H1 (cell line): ENCODE measurements around the gene GNLY. TPM values are rescaled to one million over a fixed set of nuclear protein-coding genes. Genes with fewer than 3 reads are reported as not detected.

Experiments
- CTCF ChIA-PET: fragments of 300-600 bp; sonication (Branson Sonifier 250); formaldehyde crosslinking; loops from one replicate; lab custom pipeline; 2021; ENCODE audit not compliant: partially characterized antibody; lab: Charles Lee
- POLR2A ChIA-PET: fragments of 300-600 bp; sonication (Branson Sonifier 250); formaldehyde crosslinking; loops from one replicate; lab custom pipeline; 2021; ENCODE audit warnings: inconsistent platforms; ENCODE audit not compliant: partially characterized antibody; lab: Charles Lee
- DNase-seq, 2 experiments: peaks; one replicate each; pipeline versions ENCODE4 v3.0.0 to v3.0.0-alpha.2; 2010 to 2022; ENCODE audit warnings: low spot score in 2 of 2, low read depth in 1 of 2, mixed read lengths in 1 of 2
- FAIRE-seq: peaks from 2 replicates; lab custom pipeline; 2011; peaks lifted over from hg19 to GRCh38; lab: Jason Lieb, UNC
- H2AFZ ChIP-seq: 2 replicates; pipeline ENCODE4 v1.8.1; 2012; ENCODE audit warnings: low read length, inconsistent platforms
- H2AK5ac ChIP-seq: 2 replicates; pipeline ENCODE4 v1.6.1; 2013; ENCODE audit warnings: low read depth, low read length
- H2BK120ac ChIP-seq: replicated peaks from 2 replicates; pipeline ENCODE3; 2013; ENCODE audit warnings: low read depth, low read length, inconsistent platforms
- H2BK12ac ChIP-seq: 2 replicates; pipeline ENCODE4 v1.6.1; 2013; ENCODE audit warnings: low read depth, low read length
- H2BK15ac ChIP-seq: 2 replicates; pipeline ENCODE4 v1.6.1; 2013; ENCODE audit warnings: low read length
- H2BK20ac ChIP-seq: 2 replicates; pipeline ENCODE4 v1.6.1; 2013; ENCODE audit warnings: low read length
- H2BK5ac ChIP-seq: 2 replicates; pipeline ENCODE4 v1.6.1; 2013; ENCODE audit warnings: low read depth, low read length
- H3K14ac ChIP-seq: 2 replicates; pipeline ENCODE4 v1.6.1; 2013; ENCODE audit warnings: inconsistent platforms; ENCODE audit not compliant: insufficient read length
- H3K18ac ChIP-seq: 2 replicates; pipeline ENCODE4 v1.6.1; 2013; ENCODE audit warnings: low read length; ENCODE audit errors: extremely low read depth
- H3K23ac ChIP-seq: 2 replicates; pipeline ENCODE4 v1.6.1; 2013; ENCODE audit warnings: inconsistent platforms; ENCODE audit not compliant: insufficient read length
- H3K23me2 ChIP-seq: 2 replicates; pipeline ENCODE4 v1.6.1; 2013; ENCODE audit warnings: low read depth, low read length
- H3K27ac ChIP-seq: 2 replicates; pipeline ENCODE4 v1.6.1; 2011; ENCODE audit warnings: low read depth, low read length, inconsistent platforms
- H3K27me3 ChIP-seq, 4 experiments: replicated peaks in 1 of 4; 1 replicate in 1 of 4; 2 replicates in 3 of 4; pipeline versions ENCODE4 v1.6.1 to v1.8.1; 2011 to 2013; ENCODE audit warnings: low read length in 3 of 4, mild to moderate bottlenecking in 3 of 4, inconsistent platforms in 2 of 4, mixed read lengths in 2 of 4, moderate library complexity in 1 of 4; ENCODE audit not compliant: control insufficient read depth in 3 of 4, insufficient read depth in 3 of 4; ENCODE audit errors: extremely low read depth in 1 of 4
- H3K36me3 ChIP-seq, 4 experiments: 2 replicates each; pipeline versions ENCODE4 v1.6.1 to v1.8.1; 2011 to 2013; ENCODE audit warnings: mild to moderate bottlenecking in 4 of 4, low read length in 3 of 4, moderate library complexity in 2 of 4, control low read depth in 1 of 4, inconsistent platforms in 1 of 4; ENCODE audit not compliant: insufficient read depth in 4 of 4, control insufficient read depth in 2 of 4
- H3K4ac ChIP-seq: replicated peaks from 2 replicates; pipeline ENCODE3; 2013; ENCODE audit warnings: low read length, low read depth, mixed read lengths, inconsistent platforms; ENCODE audit not compliant: insufficient read length
- H3K4me1 ChIP-seq, 4 experiments: replicated peaks in 1 of 4; 1 replicate in 1 of 4; 2 replicates in 3 of 4; pipeline versions ENCODE4 v1.6.1 to v1.8.1; 2011 to 2013; ENCODE audit warnings: low read length in 3 of 4, inconsistent platforms in 2 of 4, mixed read lengths in 1 of 4; ENCODE audit not compliant: insufficient read depth in 4 of 4, control insufficient read depth in 3 of 4
- H3K4me2 ChIP-seq, 2 experiments: 2 replicates each; pipeline versions ENCODE4 v1.6.1 to v1.8.1; 2011 to 2013; ENCODE audit warnings: low read depth in 2 of 2, low read length in 2 of 2, control low read depth in 1 of 2, inconsistent platforms in 1 of 2, mild to moderate bottlenecking in 1 of 2; ENCODE audit not compliant: insufficient read depth in 1 of 2
- H3K4me3 ChIP-seq, 4 experiments: fragments of 200-600, 300-600 bp in 1 of 4; sonication (generic), shearing (Covaris generic), sonication (Bioruptor Twin) in 1 of 4; 2 replicates each; pipeline versions ENCODE4 v1.5.1 to v1.8.1; 2011 to 2016; ENCODE audit warnings: low read length in 4 of 4, low read depth in 3 of 4, control low read depth in 2 of 4, inconsistent platforms in 2 of 4, mild to moderate bottlenecking in 2 of 4, mixed read lengths in 1 of 4, moderate library complexity in 1 of 4; ENCODE audit not compliant: insufficient read depth in 2 of 4; ENCODE audit errors: extremely low read depth in 1 of 4
- H3K56ac ChIP-seq: replicated peaks from 2 replicates; pipeline ENCODE3; 2013; ENCODE audit warnings: low read depth, mild to moderate bottlenecking, mixed read lengths, low read length, inconsistent platforms; ENCODE audit not compliant: insufficient read length
- H3K79me1 ChIP-seq: 2 replicates; pipeline ENCODE4 v1.6.1; 2013; ENCODE audit warnings: low read depth, low read length, control low read depth
- H3K79me2 ChIP-seq, 2 experiments: 2 replicates each; pipeline versions ENCODE4 v1.6.1 to v1.8.1; 2012 to 2013; ENCODE audit warnings: low read length in 2 of 2, mild to moderate bottlenecking in 2 of 2, inconsistent platforms in 1 of 2; ENCODE audit not compliant: insufficient read depth in 2 of 2, control insufficient read depth in 1 of 2
- H3K9ac ChIP-seq, 4 experiments: replicated peaks in 1 of 4; 1 replicate in 1 of 4; 2 replicates in 3 of 4; pipeline versions ENCODE4 v1.6.1 to v1.8.1; 2011 to 2013; ENCODE audit warnings: low read depth in 3 of 4, low read length in 3 of 4, control low read depth in 2 of 4, mild to moderate bottlenecking in 2 of 4, moderate library complexity in 2 of 4, inconsistent platforms in 1 of 4; ENCODE audit errors: extremely low read depth in 1 of 4
- H3K9me3 ChIP-seq, 2 experiments: 2 replicates each; pipeline versions ENCODE4 v1.6.1 to v1.8.1; 2012 to 2013; ENCODE audit warnings: mild to moderate bottlenecking in 2 of 2, moderate library complexity in 2 of 2, control low read depth in 1 of 2, inconsistent platforms in 1 of 2, low read depth in 1 of 2, low read length in 1 of 2, mixed read lengths in 1 of 2; ENCODE audit not compliant: insufficient read depth in 2 of 2
- H4K20me1 ChIP-seq, 2 experiments: replicated peaks in 1 of 2; 2 replicates each; pipeline versions ENCODE3 to v1.8.1; 2011 to 2013; ENCODE audit warnings: inconsistent platforms in 2 of 2, low read length in 2 of 2, mild to moderate bottlenecking in 1 of 2; ENCODE audit not compliant: insufficient read depth in 2 of 2, control insufficient read depth in 1 of 2
- H4K5ac ChIP-seq: 2 replicates; pipeline ENCODE4 v1.6.1; 2013; ENCODE audit warnings: low read length, low read depth, mixed read lengths, inconsistent platforms; ENCODE audit not compliant: insufficient read length
- H4K8ac ChIP-seq: 2 replicates; pipeline ENCODE4 v1.8.0; 2013; ENCODE audit warnings: mild to moderate bottlenecking, moderate library complexity, low read length, inconsistent platforms; ENCODE audit not compliant: insufficient read depth; ENCODE audit errors: extremely low read depth
- H4K91ac ChIP-seq: replicated peaks from 2 replicates; pipeline ENCODE3; 2013; ENCODE audit warnings: low read length, mixed read lengths, inconsistent platforms; ENCODE audit not compliant: insufficient read length
- ATF3 ChIP-seq: IDR thresholded peaks from 2 replicates; pipeline ENCODE4 v1.6.1; 2011; ENCODE audit warnings: low read depth, mild to moderate bottlenecking, low read length; ENCODE audit not compliant: insufficient read depth
- BRCA1 ChIP-seq: IDR thresholded peaks from 2 replicates; pipeline ENCODE4 v1.6.1; 2012; ENCODE audit warnings: low read depth, low read length, improper control_type of control experiment
- CBX8 ChIP-seq: fragments of 300-800, 300-1000 bp; sonication (generic); IDR thresholded peaks from 2 replicates; pipeline ENCODE4 v1.7.1; 2016; ENCODE audit warnings: low read depth, low read length, borderline replicate concordance
- CEBPB ChIP-seq: IDR thresholded peaks from 2 replicates; pipeline ENCODE4 v1.6.1; 2012; ENCODE audit warnings: low read depth, low read length
- EGR1 ChIP-seq: IDR thresholded peaks from 2 replicates; pipeline ENCODE4 v1.6.1; 2011; ENCODE audit warnings: low read depth, low read length, borderline replicate concordance
- FOSL1 ChIP-seq: IDR thresholded peaks from 2 replicates; pipeline ENCODE4 v1.6.1; 2011; ENCODE audit warnings: mild to moderate bottlenecking, low read depth, low read length, moderate library complexity; ENCODE audit not compliant: insufficient read depth
- GABPA ChIP-seq: IDR thresholded peaks from 2 replicates; pipeline ENCODE4 v1.6.1; 2011; ENCODE audit warnings: mild to moderate bottlenecking, low read length, moderate library complexity, borderline replicate concordance; ENCODE audit not compliant: insufficient read depth
- GTF2F1 ChIP-seq: IDR thresholded peaks from 2 replicates; pipeline ENCODE4 v1.6.1; 2012; ENCODE audit warnings: low read depth, low read length, improper control_type of control experiment, borderline replicate concordance
- JUND ChIP-seq: IDR thresholded peaks from 2 replicates; pipeline ENCODE4 v1.6.1; 2011; ENCODE audit warnings: mild to moderate bottlenecking, improper control_type of control experiment, low read length
- MAX ChIP-seq: IDR thresholded peaks from 2 replicates; pipeline ENCODE4 v1.6.1; 2012; ENCODE audit warnings: inconsistent platforms
- RAD21 ChIP-seq, 2 experiments: IDR thresholded peaks in 1 of 2; conservative IDR thresholded peaks in 1 of 2; 2 replicates each; pipeline ENCODE4 v1.6.1; 2011; ENCODE audit warnings: low read depth in 2 of 2, low read length in 2 of 2, improper control_type of control experiment in 1 of 2, inconsistent platforms in 1 of 2, mild to moderate bottlenecking in 1 of 2, moderate library complexity in 1 of 2
- SP1 ChIP-seq: IDR thresholded peaks from 2 replicates; pipeline ENCODE4 v1.6.1; 2011; ENCODE audit warnings: low read depth, low read length
- SUZ12 ChIP-seq: fragments of 200-600 bp; sonication (generic); IDR thresholded peaks from 2 replicates; pipeline ENCODE4 v1.6.1; 2012; ENCODE audit warnings: mild to moderate bottlenecking, inconsistent platforms, low read length, moderate library complexity, mixed read lengths
- TCF12 ChIP-seq: IDR thresholded peaks from 2 replicates; pipeline ENCODE4 v1.6.1; 2011; ENCODE audit warnings: low read depth, mild to moderate bottlenecking, low read length
- WGBS, 2 experiments: shearing (Covaris generic) in 1 of 2; methylation state at CpG; one replicate each; pipeline versions ENCODE4 v1.1.6 to v1.1.7; 2013 to 2015; ENCODE audit warnings: low lambda C conversion rate in 2 of 2, mixed read lengths in 2 of 2, inconsistent platforms in 1 of 2, low coverage in 1 of 2, missing lambda C conversion rate in 1 of 2; ENCODE audit not compliant: insufficient replicate concordance in 2 of 2, insufficient coverage in 1 of 2, insufficient read length in 1 of 2; ENCODE audit errors: extremely low coverage in 1 of 2, missing lambda C conversion rate in 1 of 2; 5-methylcytosine and 5-hydroxymethylcytosine counted together
- polyA plus RNA-seq, 7 experiments: library from polyadenylated mRNA; depleted of rRNA in 3 of 7; stranded (reverse) in 5 of 7; unstranded in 2 of 7; fragments of >200 nt in 5 of 7; fragments of 200-250 nt in 2 of 7; gene quantifications; 1 replicate in 5 of 7; 2 replicates in 1 of 7; 4 replicates in 1 of 7; pipeline versions ENCODE4 v1.2.1 to v1.2.3, GENCODE V29; 2011 to 2013; ENCODE audit warnings: missing spikeins in 2 of 7, mixed read lengths in 2 of 7
- total RNA-seq: library from RNA; stranded (reverse); fragmentation: NEBNext Ultra II Directional; extraction: Animal tissue kit (Norgen Biotek cat#: 25700); gene quantifications from 2 replicates; pipeline ENCODE4 v1.2.1, GENCODE V29; 2021

The GNLY gene
- total and polyA plus RNA-seq, 2 of the 8 experiments (the other 6 are each of a cell fraction or from before 2014, with no cell fraction given): 0.03 TPM; not detected in 1

- POLR2A ChIA-PET: interaction anchor here (1.2 kb wide), 1 partner anchor 11 kb away, joined by 3 read pairs; no protein-coding TSS in a partner anchor
- no peak overlapping the region for H3K27ac ChIP-seq
- no peak overlapping the region for H4K8ac ChIP-seq
- no peak for TF ChIP-seq CBX8
- TF ChIP-seq SP1: no peak
- TF ChIP-seq TCF12: no peak
- no peak for TF ChIP-seq MAX
- TF ChIP-seq ATF3: no peak
- no peak for TF ChIP-seq BRCA1
- no peak for TF ChIP-seq FOSL1
- no peak for TF ChIP-seq RAD21 (IDR thresholded peaks at IDR 0.05 in 1 of 2, conservative IDR thresholded peaks at IDR 0.05 in 1 of 2; ENCODE audit: low read depth in 2 of 2, low read length in 2 of 2)
- no peak for TF ChIP-seq SUZ12
- TF ChIP-seq GABPA: no peak
- no peak for TF ChIP-seq EGR1
- TF ChIP-seq CEBPB: no peak
- no peak for TF ChIP-seq JUND
- TF ChIP-seq GTF2F1: no peak
Measured at GRCh38 chr2:85684806-85685205, 9.4 kb upstream of the GNLY start.

More at GRCh38 chr2:85684806-85685205, 9.4 kb upstream of the GNLY start:
- H2BK15ac ChIP-seq: no peak overlapping the region
- no peak overlapping the region for H3K56ac ChIP-seq
- H3K14ac ChIP-seq: no peak overlapping the region
- DNase-seq (no peak), FAIRE-seq (no peak)
- peaks cover 4% of the 10 kb centered on the region; the same call in 1 of the 2 replicates for H3K23me2 ChIP-seq
- H3K9ac ChIP-seq: no peak overlapping the region
- no peak overlapping the region for H2BK12ac ChIP-seq
- H3K79me1 ChIP-seq: no peaks in the 10 kb centered on the region
- no peaks in the 10 kb centered on the region for H3K4me1 ChIP-seq
- no peak overlapping the region for H3K18ac ChIP-seq
- no peaks in the 10 kb centered on the region for H3K9me3 ChIP-seq
- H3K27me3 ChIP-seq: no peaks in the 10 kb centered on the region; a peak in 1 of 7 replicates
- H3K4ac ChIP-seq: no peak overlapping the region
- no peak overlapping the region for H4K91ac ChIP-seq
- H4K5ac ChIP-seq: no peak overlapping the region
- H4K20me1 ChIP-seq: peaks cover 0 to 2% of the 10 kb centered on the region in 2 experiments
- H3K4me3 ChIP-seq: no peak overlapping the region
- no peak overlapping the region for H2BK120ac ChIP-seq
- H2BK5ac ChIP-seq: no peak overlapping the region
- no peak overlapping the region for H3K23ac ChIP-seq
- 83% methylated on average over 4 of the region's 4 CpGs; no CpG with 5 or more reads in 1 of the 2 experiments for WGBS, 2 experiments
- CTCF ChIA-PET: interaction anchor here (7.5 kb wide), 1 partner anchor 21 kb away, joined by 80 read pairs; no protein-coding TSS in a partner anchor
- no peak overlapping the region for H3K4me2 ChIP-seq
- no peak overlapping the region for H2AFZ ChIP-seq
- no peak overlapping the region for H2BK20ac ChIP-seq
- H3K36me3 ChIP-seq: no peaks in the 10 kb centered on the region
- no peak overlapping the region for H2AK5ac ChIP-seq
- H3K79me2 ChIP-seq: no peaks in the 10 kb centered on the region
